H1 (cell line): ENCODE data around the gene PVALB.

Experiments
- BACH1 ChIP-seq: IDR thresholded peaks from 2 replicates; pipeline ENCODE4 v1.6.1; 2012; ENCODE audit warnings: low read length, improper control_type of control experiment
- EZH2 ChIP-seq: fragments of 200-600 bp; sonication (generic); IDR thresholded peaks from 2 replicates; pipeline ENCODE4 v1.7.1; 2012; ENCODE audit warnings: low read depth, mild to moderate bottlenecking, moderate library complexity, low read length, inconsistent platforms; ENCODE audit not compliant: severe bottlenecking
- MAFK ChIP-seq: IDR thresholded peaks from 2 replicates; pipeline ENCODE4 v1.6.1; 2012; ENCODE audit warnings: low read depth, mild to moderate bottlenecking, improper control_type of control experiment, low read length
- POLR2A ChIP-seq, 2 experiments: IDR thresholded peaks; 1 replicate in 1 of 2; 2 replicates in 1 of 2; pipeline ENCODE4 v1.6.1; 2011; ENCODE audit warnings: low read depth in 2 of 2, low read length in 2 of 2, mild to moderate bottlenecking in 2 of 2; ENCODE audit errors: control extremely low read depth in 1 of 2
- TF ChIP-seq, protein P1 (sequence below), 3 experiments: IDR thresholded peaks; 1 replicate in 2 of 3; 2 replicates in 1 of 3; pipeline versions ENCODE4 v1.5.1 to v1.6.1; 2011; ENCODE audit warnings: low read length in 3 of 3, mild to moderate bottlenecking in 3 of 3, inconsistent platforms in 2 of 3, low read depth in 1 of 3, moderate library complexity in 1 of 3; ENCODE audit not compliant: insufficient read depth in 1 of 3; ENCODE audit errors: control extremely low read depth in 1 of 3

DNA sequence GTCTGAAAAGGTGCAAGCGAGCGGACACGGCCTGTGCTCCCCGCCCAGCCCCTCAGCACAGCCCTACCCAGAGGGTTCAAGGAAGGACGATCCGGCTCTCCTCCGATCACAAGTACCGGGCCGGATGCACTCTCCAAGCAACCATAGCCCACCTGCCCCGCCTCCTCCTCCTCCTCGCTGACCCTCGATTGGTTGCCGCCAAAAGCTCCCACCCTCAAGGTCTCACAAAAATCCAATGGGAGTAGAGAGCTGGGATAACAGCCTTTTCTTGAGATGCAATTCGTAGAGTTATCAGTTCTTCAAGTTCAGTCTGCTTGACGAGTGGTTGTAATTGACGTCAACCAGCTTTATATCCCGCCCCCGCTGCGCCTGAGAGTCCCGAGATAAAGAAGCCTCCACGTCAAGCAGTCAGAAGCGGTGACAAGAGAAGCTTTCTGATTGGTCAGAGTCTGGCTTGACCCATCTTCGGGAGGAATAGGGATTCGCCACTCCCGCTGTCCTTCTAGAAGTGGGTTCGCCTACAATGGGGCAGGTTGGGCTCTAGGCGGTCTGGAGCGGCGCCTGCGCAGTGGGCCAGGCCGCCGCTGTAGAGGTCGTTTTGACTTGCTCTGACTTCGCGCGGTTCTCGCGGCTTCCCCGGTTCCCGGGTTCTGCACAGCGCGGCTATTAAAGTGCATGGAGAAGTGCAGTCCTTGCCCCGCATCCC, 40.7 kb downstream of the PVALB start, which contains the start of gene IFT27:
- TF ChIP-seq EZH2, result no peak
- no peak for TF ChIP-seq BACH1
- TF ChIP-seq POLR2A (IDR thresholded peaks at IDR 0.05; ENCODE audit: control extremely low read depth in 1 of 2, low read depth in 2 of 2, low read length in 2 of 2), result peak in 1 of 2 experiments; percentile 59; a peak in 1 of 3 replicates
- no peak for TF ChIP-seq MAFK
- TF ChIP-seq, protein P1, sequence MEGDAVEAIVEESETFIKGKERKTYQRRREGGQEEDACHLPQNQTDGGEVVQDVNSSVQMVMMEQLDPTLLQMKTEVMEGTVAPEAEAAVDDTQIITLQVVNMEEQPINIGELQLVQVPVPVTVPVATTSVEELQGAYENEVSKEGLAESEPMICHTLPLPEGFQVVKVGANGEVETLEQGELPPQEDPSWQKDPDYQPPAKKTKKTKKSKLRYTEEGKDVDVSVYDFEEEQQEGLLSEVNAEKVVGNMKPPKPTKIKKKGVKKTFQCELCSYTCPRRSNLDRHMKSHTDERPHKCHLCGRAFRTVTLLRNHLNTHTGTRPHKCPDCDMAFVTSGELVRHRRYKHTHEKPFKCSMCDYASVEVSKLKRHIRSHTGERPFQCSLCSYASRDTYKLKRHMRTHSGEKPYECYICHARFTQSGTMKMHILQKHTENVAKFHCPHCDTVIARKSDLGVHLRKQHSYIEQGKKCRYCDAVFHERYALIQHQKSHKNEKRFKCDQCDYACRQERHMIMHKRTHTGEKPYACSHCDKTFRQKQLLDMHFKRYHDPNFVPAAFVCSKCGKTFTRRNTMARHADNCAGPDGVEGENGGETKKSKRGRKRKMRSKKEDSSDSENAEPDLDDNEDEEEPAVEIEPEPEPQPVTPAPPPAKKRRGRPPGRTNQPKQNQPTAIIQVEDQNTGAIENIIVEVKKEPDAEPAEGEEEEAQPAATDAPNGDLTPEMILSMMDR (IDR thresholded peaks at IDR 0.05; ENCODE audit: control extremely low read depth in 1 of 3, insufficient read depth in 1 of 3, low read depth in 1 of 3, low read length in 3 of 3), result no peak
